Activated CD8-positive, alpha-beta memory T cell treated with anti-CD3 and anti-CD28 coated beads for 48 hours (primary cell): Measurements from ENCODE around the gene SCN5A.

Experiments used
- DNase-seq, 3 experiments: peaks; one replicate each; pipeline ENCODE4 v3.0.0-alpha.2; 2020; ENCODE audit warnings: low read depth in 2 of 3, low spot score in 2 of 3

SCN5A gene

GRCh38 chr3:38509732-38510131, 139.8 kb downstream of the SCN5A start:
- no peak for DNase-seq

- DNase-seq = no peak
Measured at GRCh38 chr3:38507120-38507519, 142.4 kb downstream of the SCN5A start.

GRCh38 chr3:38500688-38501417, 148.6 kb downstream of the SCN5A start:
- DNase-seq = no peak
